Central memory CD8-positive, alpha-beta T cell (primary cell): Measurements from ENCODE around the gene WFIKKN1.

ENCODE experiments used
- ATAC-seq: fragments of 150-1000 bp; cut with Tn5 transposase; replicated peaks from 2 replicates; pipeline ENCODE4 v1.10.0; 2022; ENCODE audit warnings: mild to moderate bottlenecking, moderate FRiP score, moderate number of reproducible peaks; ENCODE audit not compliant: poor library complexity, severe bottlenecking; ENCODE audit errors: extremely low read depth
- DNase-seq, 2 donors: peaks; one replicate each; pipeline ENCODE4 v3.0.0; 2021; ENCODE audit warnings: low spot score in 2 of 2
- H3K27ac Mint-ChIP-seq: one replicate; pipeline ENCODE4 v1.8.0; 2022; ENCODE audit warnings: low read depth, mild to moderate bottlenecking, moderate library complexity, mixed read lengths
- H3K27me3 Mint-ChIP-seq: one replicate; pipeline ENCODE4 v1.8.0; 2022; ENCODE audit warnings: mixed read lengths
- H3K36me3 Mint-ChIP-seq: one replicate; pipeline ENCODE4 v1.8.0; 2022; ENCODE audit warnings: mild to moderate bottlenecking, moderate library complexity, mixed read lengths; ENCODE audit not compliant: insufficient read depth
- H3K4me1 Mint-ChIP-seq: one replicate; pipeline ENCODE4 v1.8.0; 2022; ENCODE audit warnings: mixed read lengths
- H3K4me3 Mint-ChIP-seq: one replicate; pipeline ENCODE4 v1.8.0; 2022; ENCODE audit warnings: mild to moderate bottlenecking, moderate library complexity, mixed read lengths
- H3K9me3 Mint-ChIP-seq: one replicate; pipeline ENCODE4 v1.8.0; 2022; ENCODE audit warnings: mixed read lengths

The WFIKKN1 gene

GRCh38 chr16:648781-649589 is 18.2 kb downstream of the WFIKKN1 start, which contains the start of gene WDR90:
Gene WDR90 (plus strand): TSS chr16:649365. CDS start chr16:649417, 52 bp downstream.
- Mint-ChIP-seq H3K27me3 (no peaks in the 10 kb centered on the region), H3K4me1 (peaks cover 2% of the 10 kb centered on the region), H3K27ac (peak within 1 kb of the TSS; percentile 55), H3K4me3 (peak within 1 kb of the TSS; percentile 67), H3K36me3 (peaks cover 5% of the 10 kb centered on the region), H3K9me3 (no peaks in the 10 kb centered on the region)
- DNase-seq (peak; percentile 82), ATAC-seq (peak; percentile 98)

GRCh38 chr16:649631-650030 is 18.8 kb downstream of the WFIKKN1 start:
- Mint-ChIP-seq H3K27me3 (no peaks in the 10 kb centered on the region), H3K27ac (no peak overlapping the region), H3K4me3 (peak overlapping the region; percentile 67), H3K9me3 (no peaks in the 10 kb centered on the region), H3K36me3 (peaks cover 5% of the 10 kb centered on the region), H3K4me1 (no peaks in the 10 kb centered on the region)
- DNase-seq (no peak), ATAC-seq (no peak)

- Mint-ChIP-seq H3K9me3 (no peaks in the 10 kb centered on the region), H3K27ac (no peak overlapping the region), H3K36me3 (peaks cover 5% of the 10 kb centered on the region), H3K4me3 (peak overlapping the region; percentile 48), H3K4me1 (no peaks in the 10 kb centered on the region), H3K27me3 (no peaks in the 10 kb centered on the region)
- no peak for ATAC-seq
- no peak for DNase-seq
These were observed 21.1 kb downstream of the WFIKKN1 start for GRCh38 chr16:651844-652243.

- DNase-seq (no peak), ATAC-seq (no peak)
- no peaks in the 10 kb centered on the region for H3K9me3 Mint-ChIP-seq
- peaks cover 5% of the 10 kb centered on the region for H3K36me3 Mint-ChIP-seq
- no peaks in the 10 kb centered on the region for H3K27me3 Mint-ChIP-seq
- no peaks in the 10 kb centered on the region for H3K4me1 Mint-ChIP-seq
- no peak overlapping the region for H3K4me3 Mint-ChIP-seq
- no peak overlapping the region for H3K27ac Mint-ChIP-seq
These were observed 21.9 kb downstream of the WFIKKN1 start for GRCh38 chr16:652454-653305.

GRCh38 chr16:654034-654433 is 23.2 kb downstream of the WFIKKN1 start:
- no peak overlapping the region for H3K27ac Mint-ChIP-seq
- no peaks in the 10 kb centered on the region for H3K9me3 Mint-ChIP-seq
- no peaks in the 10 kb centered on the region for H3K4me1 Mint-ChIP-seq
- ATAC-seq (no peak), DNase-seq (no peak)
- H3K4me3 Mint-ChIP-seq: no peak overlapping the region
- H3K36me3 Mint-ChIP-seq: peaks cover 5% of the 10 kb centered on the region
- H3K27me3 Mint-ChIP-seq: no peaks in the 10 kb centered on the region

- H3K27me3 Mint-ChIP-seq: no peaks in the 10 kb centered on the region
- H3K36me3 Mint-ChIP-seq: peaks cover 3% of the 10 kb centered on the region
- H3K4me1 Mint-ChIP-seq: peaks cover 5% of the 10 kb centered on the region
- H3K27ac Mint-ChIP-seq: no peak overlapping the region
- DNase-seq: no peak
- no peaks in the 10 kb centered on the region for H3K9me3 Mint-ChIP-seq
- H3K4me3 Mint-ChIP-seq: no peak overlapping the region
- no peak for ATAC-seq
These were observed 26.7 kb downstream of the WFIKKN1 start for GRCh38 chr16:657487-657886.

- DNase-seq: no peak
- ATAC-seq: no peak
- H3K36me3 Mint-ChIP-seq: peaks cover 2% of the 10 kb centered on the region
- peaks cover 5% of the 10 kb centered on the region for H3K4me1 Mint-ChIP-seq
- no peak overlapping the region for H3K27ac Mint-ChIP-seq
- H3K4me3 Mint-ChIP-seq: no peak overlapping the region
- H3K9me3 Mint-ChIP-seq: no peaks in the 10 kb centered on the region
- no peaks in the 10 kb centered on the region for H3K27me3 Mint-ChIP-seq
These were observed 28.1 kb downstream of the WFIKKN1 start for GRCh38 chr16:658679-659571.

GRCh38 chr16:659618-660017 is 28.8 kb downstream of the WFIKKN1 start:
- H3K36me3 Mint-ChIP-seq: peaks cover 2% of the 10 kb centered on the region
- no peaks in the 10 kb centered on the region for H3K9me3 Mint-ChIP-seq
- no peaks in the 10 kb centered on the region for H3K27me3 Mint-ChIP-seq
- ATAC-seq (no peak), DNase-seq (no peak)
- H3K4me3 Mint-ChIP-seq: no peak overlapping the region
- no peak overlapping the region for H3K27ac Mint-ChIP-seq
- peaks cover 5% of the 10 kb centered on the region for H3K4me1 Mint-ChIP-seq

GRCh38 chr16:660132-660458 is 29.3 kb downstream of the WFIKKN1 start:
- Mint-ChIP-seq H3K4me1 (peaks cover 5% of the 10 kb centered on the region), H3K27me3 (no peaks in the 10 kb centered on the region), H3K36me3 (peaks cover 2% of the 10 kb centered on the region), H3K4me3 (no peak overlapping the region), H3K27ac (no peak overlapping the region), H3K9me3 (no peaks in the 10 kb centered on the region)
- no peak for ATAC-seq
- DNase-seq: no peak

GRCh38 chr16:660459-661183 is 29.8 kb downstream of the WFIKKN1 start:
- H3K4me1 Mint-ChIP-seq: peaks cover 5% of the 10 kb centered on the region
- ATAC-seq (peak; percentile 69), DNase-seq (no peak)
- H3K4me3 Mint-ChIP-seq: no peak overlapping the region
- H3K36me3 Mint-ChIP-seq: peaks cover 2% of the 10 kb centered on the region
- no peak overlapping the region for H3K27ac Mint-ChIP-seq
- no peaks in the 10 kb centered on the region for H3K9me3 Mint-ChIP-seq
- H3K27me3 Mint-ChIP-seq: no peaks in the 10 kb centered on the region

- H3K36me3 Mint-ChIP-seq: peaks cover 2% of the 10 kb centered on the region
- peaks cover 5% of the 10 kb centered on the region for H3K4me1 Mint-ChIP-seq
- H3K27me3 Mint-ChIP-seq: no peaks in the 10 kb centered on the region
- ATAC-seq (no peak), DNase-seq (no peak)
- no peak overlapping the region for H3K4me3 Mint-ChIP-seq
- H3K27ac Mint-ChIP-seq: no peak overlapping the region
- no peaks in the 10 kb centered on the region for H3K9me3 Mint-ChIP-seq
These were observed 30.5 kb downstream of the WFIKKN1 start for GRCh38 chr16:661184-661821.
